ENCODE data around the gene STYXL1. TPM values are rescaled to one million over a fixed set of nuclear protein-coding genes. Genes with fewer than 3 reads are reported as not detected.

STYXL1 gene
- total RNA-seq, 1 experiment from 2014 or later, result 137 TPM

DNA sequence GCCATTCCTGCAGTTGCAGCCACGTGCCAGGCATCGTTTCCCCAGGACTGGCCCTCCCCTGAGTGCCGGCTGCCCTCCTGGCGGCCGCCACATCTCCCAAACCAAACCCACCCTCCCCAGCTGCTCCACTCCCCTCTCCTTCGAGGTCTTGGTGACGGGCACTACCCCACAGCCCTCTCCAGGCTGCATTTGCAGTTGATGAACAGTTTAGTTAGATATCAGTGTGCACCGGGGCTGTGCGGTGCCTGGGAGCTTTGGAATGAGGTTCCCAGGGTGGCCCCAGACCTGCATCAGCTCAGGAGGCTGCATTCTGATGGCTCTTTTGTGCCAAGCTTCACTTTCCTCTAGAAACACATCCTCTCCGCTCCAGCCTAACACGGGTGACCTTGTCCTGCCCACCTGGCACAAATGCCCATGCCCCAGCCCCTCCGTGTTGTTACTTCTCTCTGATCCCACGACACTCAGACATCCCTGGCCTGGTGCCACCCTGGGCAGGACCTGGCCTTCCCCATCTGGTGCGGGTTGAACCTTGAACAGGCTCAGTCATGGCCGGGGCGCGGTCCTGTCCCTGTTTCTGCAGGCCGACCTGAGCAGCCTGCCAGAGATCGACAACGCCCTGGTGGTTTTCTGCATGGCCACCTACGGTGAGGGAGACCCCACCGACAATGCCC, 67.9 kb downstream of the STYXL1 start:
- no peak for DNase-seq (ENCODE audit: low spot score)

DNA sequence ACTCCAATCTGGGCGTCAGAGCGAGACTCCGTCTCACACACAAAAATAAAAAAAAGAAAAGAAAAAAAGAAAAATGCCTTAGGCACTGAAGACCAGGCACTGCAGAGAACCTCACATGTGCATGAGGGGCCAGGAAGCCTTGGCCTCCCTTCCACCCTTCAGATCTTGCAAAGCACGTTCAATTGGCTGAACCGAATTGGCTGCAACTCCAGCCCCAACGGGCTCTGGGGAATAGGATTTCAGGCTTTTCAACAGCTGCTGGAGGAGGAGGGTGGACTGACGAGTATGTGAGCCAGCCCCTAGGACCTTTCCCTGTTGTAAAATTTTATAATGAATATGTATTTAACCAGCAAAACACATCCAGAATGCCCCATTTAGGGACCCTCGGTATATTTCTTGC, 70.1 kb downstream of the STYXL1 start:
- no peak for DNase-seq (ENCODE audit: low spot score)

DNA sequence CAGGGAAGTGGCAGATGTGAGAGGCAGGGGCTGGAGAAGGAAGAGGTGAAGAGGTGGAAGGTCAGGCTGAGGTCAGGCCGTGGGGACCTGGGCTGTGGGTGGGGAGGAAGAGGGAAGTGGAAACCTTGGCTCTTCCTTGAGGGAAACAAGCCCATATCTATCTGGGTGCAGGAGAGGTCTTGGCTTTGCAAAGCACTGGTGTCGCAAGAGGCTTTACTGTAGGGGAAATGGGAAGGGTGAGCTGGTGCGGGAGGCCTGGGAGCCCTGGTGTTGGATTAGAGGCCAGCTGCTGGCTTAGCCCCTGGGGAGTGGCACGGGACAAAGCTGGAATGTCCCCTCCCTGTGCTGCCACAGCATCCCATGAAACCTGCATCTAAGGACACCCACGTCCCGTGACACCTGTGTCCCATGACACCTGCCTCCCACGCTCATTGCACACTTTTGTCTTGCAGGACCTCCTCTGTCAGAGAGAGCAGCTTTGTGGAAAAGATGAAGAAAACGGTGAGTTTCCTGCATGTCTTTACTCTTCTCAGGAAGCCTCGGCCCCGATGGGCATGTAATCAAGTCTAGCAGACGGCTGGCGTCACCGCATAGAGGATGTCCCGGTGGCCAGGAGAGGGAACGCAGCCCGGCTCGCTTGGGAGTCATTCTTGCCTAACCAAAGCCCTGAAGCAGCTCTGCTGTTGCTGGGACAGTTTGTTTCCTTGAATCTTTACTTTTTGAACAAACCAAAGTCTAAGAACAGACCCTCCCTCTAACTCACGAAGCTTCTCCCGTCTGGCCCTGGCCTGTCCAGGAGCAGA, 75.6 kb downstream of the STYXL1 start:
- no peak for DNase-seq (ENCODE audit: low spot score)

- DNase-seq (ENCODE audit: low spot score), result no peak
Observed at GRCh38 chr7:75971309-75971960, 76.4 kb downstream of the STYXL1 start.

DNA sequence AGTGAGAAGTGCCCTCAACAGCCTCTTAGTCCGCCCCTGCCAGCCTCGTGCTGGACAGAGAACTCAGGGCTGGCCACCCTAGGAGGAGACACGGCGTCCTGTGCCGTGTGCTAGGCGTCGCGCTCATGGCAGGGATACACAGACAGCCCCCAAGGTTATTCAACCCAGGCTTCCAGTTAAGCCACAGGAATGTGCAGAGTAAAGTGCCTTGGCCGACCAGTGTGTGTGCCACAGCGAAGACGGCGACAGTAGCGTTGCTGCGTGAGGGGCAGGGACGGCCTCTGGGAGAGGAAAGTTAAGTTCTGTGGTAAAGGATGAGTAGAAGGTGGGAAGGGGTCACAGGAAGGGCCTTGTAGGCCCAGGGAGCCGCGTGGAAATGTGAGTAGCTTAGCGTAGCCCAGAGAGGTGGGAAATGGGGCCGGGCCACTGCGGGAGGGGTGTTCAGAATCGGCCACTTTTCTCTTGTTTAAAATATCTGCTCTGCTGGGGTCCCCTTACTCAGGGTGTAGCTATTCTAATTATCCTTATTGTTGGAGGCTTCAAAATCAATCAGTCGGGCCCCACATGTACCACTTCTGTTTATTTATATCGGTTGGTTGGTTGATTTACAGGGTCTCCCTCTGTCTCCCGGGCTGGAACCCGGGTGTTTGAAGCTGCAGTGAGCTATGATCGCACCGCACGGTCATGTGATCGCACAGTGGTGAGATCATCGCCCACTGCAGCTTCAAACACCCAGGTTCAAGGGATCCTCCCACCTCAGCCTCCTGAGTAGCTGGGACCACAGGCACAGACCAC, 77.9 kb downstream of the STYXL1 start:
- no peak for DNase-seq (ENCODE audit: low spot score)

GRCh38 chr7:75969182-75969581, 78.6 kb downstream of the STYXL1 start:
- no peak for DNase-seq (ENCODE audit: low spot score)

GRCh38 chr7:75968561-75969001, 79.2 kb downstream of the STYXL1 start:
- DNase-seq (ENCODE audit: low spot score), result no peak

DNA sequence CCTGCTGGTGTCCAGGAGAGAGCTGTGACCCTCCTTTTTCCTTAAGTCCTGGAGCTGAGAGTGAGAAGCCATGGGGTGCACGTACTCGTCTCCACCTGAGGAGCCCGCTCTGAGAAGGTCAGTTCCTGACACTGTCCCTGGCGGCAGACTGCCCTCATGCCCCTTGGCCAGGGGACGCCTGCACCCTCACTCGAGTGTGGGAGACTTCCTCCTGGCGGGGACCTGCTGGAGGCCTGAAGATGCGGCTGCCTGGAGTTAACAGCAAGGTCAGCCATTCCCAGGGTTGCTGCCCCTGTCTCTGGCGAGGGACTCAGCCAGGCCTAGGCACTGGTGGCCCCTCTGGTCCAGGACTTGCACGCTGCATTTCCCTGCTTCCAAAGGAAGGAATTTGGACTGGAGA, 79.8 kb downstream of the STYXL1 start:
- no peak for DNase-seq (ENCODE audit: low spot score)

- DNase-seq (ENCODE audit: low spot score), result no peak
Observed at GRCh38 chr7:75967487-75967997, 80.3 kb downstream of the STYXL1 start.

GRCh38 chr7:75967055-75967454, 80.7 kb downstream of the STYXL1 start:
- no peak for DNase-seq (ENCODE audit: low spot score)

GRCh38 chr7:75966190-75966961, 81.4 kb downstream of the STYXL1 start:
- DNase-seq (ENCODE audit: low spot score), result no peak

DNA sequence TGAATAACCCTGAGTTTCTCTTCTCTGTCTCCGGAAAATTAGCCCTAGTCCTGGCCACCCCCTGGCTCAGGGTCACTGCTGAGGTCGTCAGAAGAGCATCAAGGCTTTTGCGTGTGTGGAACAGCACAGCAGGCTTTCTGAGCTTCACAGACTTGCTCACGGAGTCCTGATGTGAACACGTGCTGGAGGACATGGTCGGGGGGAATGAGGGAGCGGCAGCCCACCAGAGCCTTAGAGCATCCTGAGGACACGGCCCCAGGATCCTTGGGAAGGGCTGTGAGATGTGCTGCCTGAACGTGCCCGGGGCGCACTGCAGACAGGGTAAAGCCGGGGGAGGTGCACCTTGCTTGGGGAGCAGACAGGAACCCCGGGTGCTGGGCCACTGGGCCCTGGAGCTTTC, 82.2 kb downstream of the STYXL1 start:
- no peak for DNase-seq (ENCODE audit: low spot score)

- no peak for DNase-seq (ENCODE audit: low spot score)
Observed at GRCh38 chr7:75963381-75963995, 84.3 kb downstream of the STYXL1 start.

GRCh38 chr7:75962607-75963380, 85.0 kb downstream of the STYXL1 start:
- no peak for DNase-seq (ENCODE audit: low spot score)

DNA sequence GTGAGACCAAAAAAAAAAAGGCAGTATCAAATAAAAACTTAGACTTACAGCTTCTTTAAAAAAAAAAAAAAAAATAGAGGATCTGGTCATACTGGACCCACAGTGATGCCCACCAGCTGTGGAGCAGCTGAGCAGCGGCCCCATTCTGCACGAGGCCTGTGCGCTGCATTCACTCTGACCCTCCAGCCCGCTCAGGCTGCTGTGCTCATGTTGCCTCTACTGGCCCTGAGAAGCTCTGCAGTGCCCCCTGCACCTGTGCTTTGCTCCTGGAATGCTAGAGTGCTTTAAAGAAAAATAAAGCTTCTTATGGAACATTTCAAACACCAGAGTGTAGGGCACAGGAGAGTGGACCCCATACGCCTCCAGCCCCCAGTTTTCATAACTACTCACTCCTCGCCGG, 86.6 kb downstream of the STYXL1 start:
- no peak for DNase-seq (ENCODE audit: low spot score)

- no peak for DNase-seq (ENCODE audit: low spot score)
Observed at GRCh38 chr7:75960372-75960771, 87.4 kb downstream of the STYXL1 start.

- DNase-seq (ENCODE audit: low spot score), result no peak
Observed at GRCh38 chr7:75958802-75959543, 88.8 kb downstream of the STYXL1 start.

DNA sequence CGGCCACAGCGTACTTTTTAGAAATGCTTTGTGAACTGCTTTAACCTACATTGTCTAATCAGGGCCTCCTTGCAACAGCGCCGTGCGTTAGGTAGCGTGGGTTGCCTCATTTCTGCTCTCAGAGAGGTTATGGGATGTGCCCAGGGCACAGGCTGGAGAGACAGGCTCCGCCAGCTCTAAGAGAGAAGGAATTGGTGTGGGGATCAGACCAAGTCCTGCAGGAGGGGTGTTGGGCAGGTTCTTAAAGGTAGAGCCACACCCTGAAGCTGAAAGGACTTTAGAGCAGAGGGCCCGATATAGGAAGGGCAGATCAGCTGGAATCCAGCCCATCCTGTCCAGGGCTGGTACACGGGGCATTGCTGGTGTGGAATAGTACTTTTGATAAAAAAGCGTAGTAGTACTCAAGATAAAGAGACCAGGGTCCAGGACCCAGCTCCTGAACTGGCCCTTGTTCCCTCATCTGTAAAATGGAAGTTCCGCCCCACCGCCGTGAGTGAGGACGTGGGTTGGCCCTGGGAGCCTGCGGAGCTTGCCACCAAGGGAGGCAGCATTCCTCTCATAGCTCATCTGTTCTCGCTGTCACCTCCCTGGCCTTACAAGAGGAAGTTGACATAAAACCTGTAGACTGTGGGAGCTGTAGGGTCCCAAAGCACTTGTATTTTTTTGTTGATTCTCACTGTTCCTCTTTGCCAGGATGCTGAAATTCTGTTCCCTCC, 90.6 kb downstream of the STYXL1 start:
- DNase-seq (ENCODE audit: low spot score), result no peak
